Uterus (tissue), 2 donors: ENCODE data around the gene JCHAIN.

ENCODE experiments used
- CTCF ChIP-seq, 4 experiments: fragments of 200-600 bp in 2 of 4; fragments of 450-650 bp in 2 of 4; sonication (generic) in 2 of 4; IDR thresholded peaks; one replicate each; pipeline ENCODE4 v1.5.1; 2016 to 2019; ENCODE audit warnings: antibody characterized with exemption in 4 of 4, mild to moderate bottlenecking in 2 of 4, moderate library complexity in 1 of 4
- POLR2A ChIP-seq, 2 donors: fragments of 450-650 bp; IDR thresholded peaks; one replicate each; pipeline ENCODE4 v1.6.1; 2016; ENCODE audit warnings: antibody characterized with exemption in 2 of 2, mild to moderate bottlenecking in 1 of 2, moderate library complexity in 1 of 2

GRCh38 chr4:70666369-70666768 lies at the start of gene JCHAIN:
- TF ChIP-seq CTCF (IDR thresholded peaks at IDR 0.05) (no peak), POLR2A (IDR thresholded peaks at IDR 0.05) (no peak)
